GM21619 (cell line): ENCODE data around the gene EHBP1.

Experiments
- ATAC-seq: cut with Tn5 transposase; IDR thresholded peaks from one replicate; pipeline ENCODE4 v1.9.1; 2021; ENCODE audit not compliant: unreplicated experiment

Gene EHBP1

DNA sequence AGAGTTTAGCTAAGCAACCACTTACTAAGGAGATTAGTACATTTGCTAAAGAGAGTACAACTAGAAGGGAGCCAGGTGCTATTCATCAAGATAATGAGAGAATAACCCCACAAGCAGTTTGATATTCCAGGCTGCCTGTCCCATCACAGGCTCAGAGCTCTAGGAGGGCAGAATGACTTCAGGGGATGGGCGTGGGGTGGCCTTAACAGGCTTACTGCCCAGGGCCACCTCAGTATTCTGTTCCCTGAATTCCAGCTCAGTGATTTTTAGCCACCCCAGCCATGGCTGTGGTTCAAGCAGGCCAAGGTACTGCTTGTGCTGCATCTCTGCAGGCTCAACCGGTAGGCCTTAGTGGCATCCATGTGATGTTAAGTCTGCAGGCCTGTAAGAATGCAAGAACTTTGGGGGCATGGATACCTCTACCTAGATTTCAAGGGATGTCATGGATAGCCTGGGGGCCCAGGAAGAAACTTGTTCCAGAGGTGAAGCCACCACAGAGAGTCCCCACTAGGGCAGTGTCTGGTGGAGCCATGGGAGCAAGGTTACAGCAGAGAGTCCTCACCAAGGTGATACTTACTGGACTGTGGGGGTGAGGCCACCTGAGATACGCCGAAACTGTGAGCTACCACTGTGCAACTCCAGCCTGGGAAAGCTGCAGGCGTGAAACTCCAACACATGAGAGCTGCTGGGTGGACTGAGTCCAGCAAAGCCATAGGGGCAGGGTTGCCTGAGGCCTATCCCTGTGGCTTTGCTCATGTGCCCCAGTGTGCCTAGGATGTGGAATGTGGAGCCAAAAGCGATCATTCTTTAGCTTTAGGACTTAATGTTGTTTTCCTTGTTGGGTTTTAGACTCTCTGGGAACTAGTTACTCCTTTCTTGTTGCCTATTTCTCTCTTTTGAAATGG is 107.7 kb downstream of the EHBP1 start:
- ATAC-seq = no peak

GRCh38 chr2:62814123-62814522 is 108.6 kb downstream of the EHBP1 start:
- no peak for ATAC-seq

- no peak for ATAC-seq
Measured at GRCh38 chr2:62817348-62817747, 111.8 kb downstream of the EHBP1 start.

- ATAC-seq = no peak
Measured at GRCh38 chr2:62817995-62818713, 112.6 kb downstream of the EHBP1 start.

- no peak for ATAC-seq
Measured at GRCh38 chr2:62822549-62822948, 117.0 kb downstream of the EHBP1 start.

GRCh38 chr2:62824388-62824787 is 118.9 kb downstream of the EHBP1 start:
- no peak for ATAC-seq

DNA sequence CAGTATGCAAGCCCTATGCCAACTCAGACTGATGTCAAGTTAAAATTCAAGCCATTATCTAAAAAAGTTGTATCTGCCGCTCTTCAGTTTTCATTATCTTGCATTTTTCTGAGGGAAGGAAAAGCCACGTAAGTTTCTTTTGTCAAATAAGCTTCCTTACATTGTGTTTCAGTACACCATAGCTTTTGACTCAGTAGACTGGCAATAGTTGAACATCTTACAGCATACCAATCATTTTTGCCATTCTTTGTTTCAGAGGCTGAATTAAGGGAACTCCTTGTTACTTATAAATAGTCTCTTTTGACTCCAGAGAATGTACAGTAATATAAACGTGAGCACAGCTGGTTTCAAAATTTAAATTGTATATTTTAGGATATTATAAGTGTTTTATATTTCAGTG is 120.6 kb downstream of the EHBP1 start:
- no peak for ATAC-seq

GRCh38 chr2:62826953-62827675 is 121.6 kb downstream of the EHBP1 start:
- no peak for ATAC-seq

GRCh38 chr2:62831729-62832128 is 126.2 kb downstream of the EHBP1 start:
- peak; percentile 54 for ATAC-seq

GRCh38 chr2:62844311-62845090 is 139.0 kb downstream of the EHBP1 start:
- no peak for ATAC-seq

GRCh38 chr2:62845256-62845655 is 139.7 kb downstream of the EHBP1 start:
- ATAC-seq = no peak

GRCh38 chr2:62852254-62852653 is 146.7 kb downstream of the EHBP1 start:
- no peak for ATAC-seq

GRCh38 chr2:62854600-62855514 is 149.3 kb downstream of the EHBP1 start:
- ATAC-seq = no peak

- ATAC-seq = no peak
Measured at GRCh38 chr2:62856228-62857040, 150.9 kb downstream of the EHBP1 start.

DNA sequence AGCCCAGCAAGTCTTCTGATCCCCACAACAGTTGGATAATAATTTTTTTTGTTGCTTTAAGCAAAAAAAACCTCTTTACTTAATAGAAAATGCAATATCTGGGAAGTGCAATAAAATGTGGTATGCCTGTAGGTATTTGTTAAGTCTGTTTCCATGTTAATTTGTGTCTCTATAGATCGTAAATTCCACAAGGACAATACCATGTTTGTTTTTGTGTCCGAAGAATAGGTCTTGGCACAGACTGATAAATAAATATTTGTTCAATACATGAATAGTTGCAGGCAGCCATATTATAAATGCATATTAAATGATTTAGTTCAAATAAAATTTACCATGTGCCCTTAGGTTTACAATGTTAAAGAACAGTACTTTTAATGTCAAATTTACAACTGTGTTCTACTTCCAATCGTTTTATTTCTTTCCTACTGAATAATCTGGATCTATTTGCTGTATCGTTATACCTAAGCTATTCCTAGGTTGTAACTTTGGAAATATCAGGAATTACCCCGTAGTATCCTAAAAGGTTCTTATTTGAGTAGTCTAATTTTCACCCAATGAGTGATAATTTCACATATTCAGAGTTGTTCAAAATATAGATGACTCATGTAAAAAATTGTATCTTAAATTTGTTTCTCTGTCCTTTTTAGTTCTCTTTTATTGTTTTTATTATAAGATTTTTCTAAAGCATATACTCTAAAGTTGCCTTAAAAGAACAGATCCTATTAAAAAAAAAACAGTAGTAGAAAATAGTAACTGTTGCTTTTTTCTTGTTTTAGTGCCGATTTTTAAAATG is 151.8 kb downstream of the EHBP1 start:
- ATAC-seq = no peak

- ATAC-seq = no peak
Measured at GRCh38 chr2:62858231-62858832, 152.8 kb downstream of the EHBP1 start.

DNA sequence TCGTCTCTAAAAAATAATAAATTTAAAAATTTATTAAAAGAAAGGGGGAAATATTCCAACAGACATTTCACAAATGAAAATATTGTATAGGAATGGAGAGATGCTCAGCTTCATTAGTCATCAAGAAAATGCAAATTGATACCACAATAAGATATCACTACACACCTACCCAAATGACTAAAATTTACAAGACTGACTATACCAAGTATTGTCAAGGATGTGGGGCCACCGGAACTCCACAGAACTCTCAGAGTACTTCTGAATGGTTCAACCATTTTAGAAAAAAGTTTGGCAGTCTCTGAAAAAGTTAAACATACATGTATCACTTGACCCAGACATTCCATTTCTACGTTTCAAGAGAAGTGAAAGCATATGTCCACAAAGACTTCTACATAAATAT is 163.4 kb downstream of the EHBP1 start:
- ATAC-seq = no peak

DNA sequence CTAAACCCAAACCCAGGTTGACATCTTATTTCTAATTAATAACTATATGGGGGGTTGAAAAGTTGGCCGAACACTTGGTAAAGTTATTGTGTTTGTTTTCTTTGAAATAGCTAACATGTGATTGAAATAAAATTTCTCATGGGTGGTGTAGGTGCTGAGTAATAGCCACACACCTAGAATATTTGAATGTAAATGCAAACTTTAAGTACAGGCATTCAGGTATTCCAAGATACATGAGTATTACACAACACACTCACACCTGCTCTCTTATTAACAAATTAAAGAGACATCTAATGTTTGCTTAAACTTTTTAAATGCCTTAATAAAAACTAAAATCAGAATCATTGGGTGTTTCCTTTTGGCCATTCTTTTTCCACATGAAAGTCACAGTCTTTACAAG is 165.5 kb downstream of the EHBP1 start:
- no peak for ATAC-seq
